ENCODE results near the gene CDCA7L.
"Not testable (repeated sequence)": the region's sequence is repeated elsewhere in the genome, so short reads cannot be mapped to it uniquely, and the experiment has no call there.

Gene CDCA7L

GRCh38 chr7:21942955-21943354, 2.7 kb downstream of the CDCA7L start:
- peak overlapping the region; percentile 87 for H3K4me3 ChIP-seq (ENCODE audit: low read length)

DNA sequence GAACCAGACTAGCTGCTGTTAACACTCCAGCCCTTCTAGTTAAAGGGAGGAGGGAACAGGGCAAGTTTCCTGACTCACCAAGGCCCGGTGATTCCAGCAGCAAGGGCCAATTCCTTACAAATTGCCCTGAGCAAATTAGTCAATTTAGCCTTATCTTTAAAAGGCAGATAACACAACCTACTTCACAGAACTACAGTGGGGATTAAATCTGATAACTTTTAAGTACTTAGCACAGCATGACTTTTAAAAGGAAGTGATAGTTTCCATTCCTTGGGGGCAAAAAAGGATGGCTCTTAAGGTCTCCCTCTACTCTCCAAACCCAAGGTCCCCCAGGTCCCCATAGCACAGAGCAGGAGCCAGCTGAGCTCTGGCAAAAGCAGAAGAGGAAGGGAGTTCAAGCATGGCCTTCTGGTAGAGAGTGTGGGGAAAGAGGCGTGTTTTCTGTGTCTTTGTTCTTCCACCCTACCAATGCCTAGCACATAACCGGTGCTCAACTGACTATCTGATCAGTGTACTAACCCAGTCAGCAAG, 4.0 kb downstream of the CDCA7L start:
- H3K27me3 ChIP-seq (ENCODE audit: insufficient read depth, low read length) = no peaks in the 10 kb centered on the region
- peak overlapping the region; percentile 40; the same call in 1 of the 2 replicates for H3K4me3 ChIP-seq (ENCODE audit: low read length)
- H3K4me1 ChIP-seq (ENCODE audit: insufficient read depth, low read length) = peaks cover 41% of the 10 kb centered on the region
- H3K27ac ChIP-seq (ENCODE audit: low read length) = no peak overlapping the region
- no peak overlapping the region; the same call in 1 of the 2 replicates for H3K9ac ChIP-seq (ENCODE audit: low read depth, low read length)
- H3K36me3 ChIP-seq (ENCODE audit: insufficient read depth, low read depth, low read length) = peaks cover 39% of the 10 kb centered on the region
- H3K9me3 ChIP-seq (ENCODE audit: insufficient read depth, low read depth, low read length) = no peaks in the 10 kb centered on the region

More at GRCh38 chr7:21942955-21943354, 2.7 kb downstream of the CDCA7L start:
- Histone ChIP-seq H3K9me3 (ENCODE audit: insufficient read depth, low read depth, low read length) (no peaks in the 10 kb centered on the region), H3K27ac (ENCODE audit: low read length) (no peak overlapping the region), H3K9ac (ENCODE audit: low read depth, low read length) (peak overlapping the region; percentile 39; the same call in 1 of the 2 replicates), H3K36me3 (ENCODE audit: insufficient read depth, low read depth, low read length) (peaks cover 33% of the 10 kb centered on the region), H3K4me1 (ENCODE audit: insufficient read depth, low read length) (peaks cover 44% of the 10 kb centered on the region), H3K27me3 (ENCODE audit: insufficient read depth, low read length) (no peaks in the 10 kb centered on the region)

- Histone ChIP-seq H3K27ac (ENCODE audit: low read length) (no peak overlapping the region), H3K9me3 (ENCODE audit: insufficient read depth, low read depth, low read length) (no peaks in the 10 kb centered on the region), H3K4me1 (ENCODE audit: insufficient read depth, low read length) (peaks cover 41% of the 10 kb centered on the region), H3K36me3 (ENCODE audit: insufficient read depth, low read depth, low read length) (peaks cover 39% of the 10 kb centered on the region), H3K4me3 (ENCODE audit: low read length) (peak overlapping the region; percentile 23; the same call in 1 of the 2 replicates), H3K9ac (ENCODE audit: low read depth, low read length) (no peak overlapping the region), H3K27me3 (ENCODE audit: insufficient read depth, low read length) (no peaks in the 10 kb centered on the region)
These were observed 5.8 kb downstream of the CDCA7L start for GRCh38 chr7:21939858-21940372.

DNA sequence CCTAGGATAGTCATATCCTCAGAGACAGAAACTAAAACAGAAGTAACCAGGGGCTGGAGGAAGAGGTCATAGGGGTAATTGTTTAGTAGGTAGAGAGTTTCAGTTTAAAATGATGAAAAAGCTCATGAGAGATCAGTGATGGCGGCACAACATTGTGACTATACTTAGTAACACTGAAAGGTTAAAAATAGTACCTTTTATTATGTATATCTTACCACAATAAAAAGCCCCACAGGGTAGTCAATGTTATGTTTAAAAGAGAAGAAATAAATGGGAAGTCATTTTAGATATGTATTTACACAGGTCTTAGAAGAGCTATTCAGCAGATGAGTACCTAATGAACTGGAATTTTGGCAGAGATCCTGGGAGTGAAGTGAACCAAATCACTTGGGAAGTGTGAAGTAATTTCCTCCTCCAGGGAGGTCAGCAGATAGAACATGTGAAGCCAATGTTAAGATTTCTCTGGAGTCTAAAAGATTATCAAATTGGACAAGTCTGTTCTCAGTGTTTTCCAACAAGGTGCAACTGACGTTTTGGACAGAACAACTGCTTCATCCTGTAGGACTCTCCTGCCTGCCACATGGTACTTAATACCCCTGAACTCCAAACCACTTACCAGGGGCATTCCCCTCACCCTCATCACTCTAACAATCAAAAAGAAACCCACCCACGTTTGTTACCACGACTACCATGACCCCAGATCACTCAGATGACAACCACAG, 6.4 kb downstream of the CDCA7L start:
- peaks cover 39% of the 10 kb centered on the region for H3K36me3 ChIP-seq (ENCODE audit: insufficient read depth, low read depth, low read length)
- no peak overlapping the region for H3K9ac ChIP-seq (ENCODE audit: low read depth, low read length)
- H3K4me1 ChIP-seq (ENCODE audit: insufficient read depth, low read length) = peaks cover 41% of the 10 kb centered on the region
- H3K27ac ChIP-seq (ENCODE audit: low read length) = no peak overlapping the region
- H3K4me3 ChIP-seq (ENCODE audit: low read length) = peak overlapping the region; percentile 23; the same call in 1 of the 2 replicates
- H3K9me3 ChIP-seq (ENCODE audit: insufficient read depth, low read depth, low read length) = no peaks in the 10 kb centered on the region
- no peaks in the 10 kb centered on the region for H3K27me3 ChIP-seq (ENCODE audit: insufficient read depth, low read length)

DNA sequence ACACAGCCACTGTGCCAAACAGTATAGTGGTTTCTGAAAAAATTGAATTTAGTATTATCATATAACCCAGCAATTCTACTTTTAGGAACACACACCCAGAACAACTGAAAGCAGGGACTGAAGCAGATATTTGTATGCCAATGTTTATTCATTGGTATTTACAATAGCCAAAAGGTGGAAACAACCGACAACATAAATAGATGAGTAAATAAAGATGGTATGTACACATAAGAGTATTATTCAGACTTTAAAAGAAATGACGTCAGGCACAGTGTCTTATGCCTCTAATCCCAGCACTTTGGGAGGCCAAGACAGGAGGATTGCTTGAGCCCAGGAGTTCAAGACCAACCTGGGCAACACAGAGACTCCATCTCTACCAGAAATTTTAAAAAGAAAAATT, 7.2 kb downstream of the CDCA7L start:
- Histone ChIP-seq H3K4me1 (ENCODE audit: insufficient read depth, low read length) (peaks cover 36% of the 10 kb centered on the region), H3K27ac (ENCODE audit: low read length) (no peak overlapping the region), H3K36me3 (ENCODE audit: insufficient read depth, low read depth, low read length) (peaks cover 35% of the 10 kb centered on the region), H3K27me3 (ENCODE audit: insufficient read depth, low read length) (no peaks in the 10 kb centered on the region), H3K4me3 (ENCODE audit: low read length) (no peak overlapping the region), H3K9ac (ENCODE audit: low read depth, low read length) (no peak overlapping the region), H3K9me3 (ENCODE audit: insufficient read depth, low read depth, low read length) (no peaks in the 10 kb centered on the region)

DNA sequence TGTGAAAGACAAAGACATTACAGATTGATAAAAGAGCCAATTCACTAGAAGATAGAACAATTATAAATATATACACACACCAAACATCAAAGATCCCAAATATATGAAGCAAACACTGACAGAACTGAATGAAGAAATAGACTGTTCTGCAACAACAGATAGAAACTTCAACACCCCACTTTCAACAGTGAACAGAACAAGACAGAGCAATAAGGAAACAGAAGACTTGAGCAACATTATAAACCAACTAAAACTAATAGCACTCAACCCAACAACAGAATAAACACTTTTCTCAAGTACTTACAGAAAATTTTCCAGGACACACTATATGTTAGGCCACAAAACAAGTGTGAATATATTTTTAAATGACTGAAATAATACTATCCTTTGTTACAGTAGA, 10.9 kb downstream of the CDCA7L start:
- Histone ChIP-seq H3K4me3 (ENCODE audit: low read length) (no peak overlapping the region), H3K4me1 (ENCODE audit: insufficient read depth, low read length) (peaks cover 9% of the 10 kb centered on the region; the same call in 1 of the 2 replicates), H3K36me3 (ENCODE audit: insufficient read depth, low read depth, low read length) (peaks cover 23% of the 10 kb centered on the region), H3K9me3 (ENCODE audit: insufficient read depth, low read depth, low read length) (no peaks in the 10 kb centered on the region), H3K9ac (ENCODE audit: low read depth, low read length) (no peak overlapping the region), H3K27ac (ENCODE audit: low read length) (no peak overlapping the region), H3K27me3 (ENCODE audit: insufficient read depth, low read length) (no peaks in the 10 kb centered on the region)

GRCh38 chr7:21933293-21933692, 12.4 kb downstream of the CDCA7L start:
- not testable (repeated sequence) for H3K4me1 ChIP-seq (ENCODE audit: insufficient read depth, low read length); H3K36me3 ChIP-seq (ENCODE audit: insufficient read depth, low read depth, low read length); H3K27ac ChIP-seq (ENCODE audit: low read length); H3K27me3 ChIP-seq (ENCODE audit: insufficient read depth, low read length); H3K4me3 ChIP-seq (ENCODE audit: low read length); H3K9me3 ChIP-seq (ENCODE audit: insufficient read depth, low read depth, low read length); H3K9ac ChIP-seq (ENCODE audit: low read depth, low read length)

GRCh38 chr7:21927693-21928092, 18.0 kb downstream of the CDCA7L start:
- H3K9me3 ChIP-seq (ENCODE audit: insufficient read depth, low read depth, low read length) = no peaks in the 10 kb centered on the region
- no peak overlapping the region for H3K27ac ChIP-seq (ENCODE audit: low read length)
- no peaks in the 10 kb centered on the region for H3K27me3 ChIP-seq (ENCODE audit: insufficient read depth, low read length)
- H3K4me1 ChIP-seq (ENCODE audit: insufficient read depth, low read length) = peaks cover 19% of the 10 kb centered on the region
- H3K36me3 ChIP-seq (ENCODE audit: insufficient read depth, low read depth, low read length) = no peaks in the 10 kb centered on the region
- H3K4me3 ChIP-seq (ENCODE audit: low read length) = no peak overlapping the region
- H3K9ac ChIP-seq (ENCODE audit: low read depth, low read length) = no peak overlapping the region

- Histone ChIP-seq H3K4me1 (ENCODE audit: insufficient read depth, low read length) (peaks cover 29% of the 10 kb centered on the region), H3K9me3 (ENCODE audit: insufficient read depth, low read depth, low read length) (no peaks in the 10 kb centered on the region), H3K4me3 (ENCODE audit: low read length) (no peak overlapping the region), H3K36me3 (ENCODE audit: insufficient read depth, low read depth, low read length) (no peaks in the 10 kb centered on the region), H3K27ac (ENCODE audit: low read length) (no peak overlapping the region), H3K27me3 (ENCODE audit: insufficient read depth, low read length) (no peaks in the 10 kb centered on the region), H3K9ac (ENCODE audit: low read depth, low read length) (no peak overlapping the region)
These were observed 19.3 kb downstream of the CDCA7L start for GRCh38 chr7:21926448-21926847.

- Histone ChIP-seq H3K36me3 (ENCODE audit: insufficient read depth, low read depth, low read length) (no peaks in the 10 kb centered on the region), H3K9ac (ENCODE audit: low read depth, low read length) (no peak overlapping the region), H3K27ac (ENCODE audit: low read length) (no peak overlapping the region), H3K4me1 (ENCODE audit: insufficient read depth, low read length) (peaks cover 40% of the 10 kb centered on the region), H3K27me3 (ENCODE audit: insufficient read depth, low read length) (no peaks in the 10 kb centered on the region), H3K4me3 (ENCODE audit: low read length) (no peak overlapping the region), H3K9me3 (ENCODE audit: insufficient read depth, low read depth, low read length) (no peaks in the 10 kb centered on the region)
These were observed 22.0 kb downstream of the CDCA7L start for GRCh38 chr7:21923658-21924057.

- H3K36me3 ChIP-seq (ENCODE audit: insufficient read depth, low read depth, low read length) = no peaks in the 10 kb centered on the region
- H3K9me3 ChIP-seq (ENCODE audit: insufficient read depth, low read depth, low read length) = no peaks in the 10 kb centered on the region
- no peak overlapping the region for H3K9ac ChIP-seq (ENCODE audit: low read depth, low read length)
- H3K4me3 ChIP-seq (ENCODE audit: low read length) = no peak overlapping the region
- H3K27ac ChIP-seq (ENCODE audit: low read length) = no peak overlapping the region
- H3K4me1 ChIP-seq (ENCODE audit: insufficient read depth, low read length) = peaks cover 40% of the 10 kb centered on the region
- no peaks in the 10 kb centered on the region for H3K27me3 ChIP-seq (ENCODE audit: insufficient read depth, low read length)
These were observed 23.1 kb downstream of the CDCA7L start for GRCh38 chr7:21922605-21923004.

DNA sequence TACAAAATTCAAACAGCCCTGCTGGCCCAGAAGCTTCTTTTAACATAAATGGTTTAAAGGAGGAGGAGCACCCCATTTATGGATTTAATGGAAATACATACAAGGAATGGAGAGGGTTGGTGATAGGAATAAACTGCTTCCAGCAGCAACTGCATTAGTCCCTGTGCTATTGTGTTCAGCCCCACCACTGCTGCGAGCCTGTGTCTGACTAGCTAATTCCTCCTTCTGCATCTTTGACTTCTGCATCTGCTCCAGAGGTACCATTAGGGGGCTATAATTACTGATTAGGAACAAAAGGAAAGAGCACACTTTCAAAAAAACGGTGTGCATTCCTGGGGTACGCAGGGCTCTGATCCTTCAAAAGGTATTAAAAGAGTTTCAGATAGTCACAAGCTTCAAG, 24.8 kb downstream of the CDCA7L start:
- no peak overlapping the region for H3K4me3 ChIP-seq (ENCODE audit: low read length)
- H3K36me3 ChIP-seq (ENCODE audit: insufficient read depth, low read depth, low read length) = peaks cover 7% of the 10 kb centered on the region
- no peak overlapping the region for H3K27ac ChIP-seq (ENCODE audit: low read length)
- no peaks in the 10 kb centered on the region for H3K9me3 ChIP-seq (ENCODE audit: insufficient read depth, low read depth, low read length)
- no peaks in the 10 kb centered on the region for H3K27me3 ChIP-seq (ENCODE audit: insufficient read depth, low read length)
- H3K9ac ChIP-seq (ENCODE audit: low read depth, low read length) = no peak overlapping the region
- H3K4me1 ChIP-seq (ENCODE audit: insufficient read depth, low read length) = peaks cover 40% of the 10 kb centered on the region
